ENCODE measurements around the gene MYH15.

- TF ChIP-seq POLR2A (IDR thresholded peaks at IDR 0.05): no peak
- peak in 1 of 5 experiments; percentile 19 for TF ChIP-seq CTCF (IDR thresholded peaks at IDR 0.05 in 4 of 5, conservative IDR thresholded peaks at IDR 0.05 in 1 of 5)
Observed at GRCh38 chr3:108493862-108494261, 16.5 kb downstream of the MYH15 start.

All from gastrocnemius medialis (tissue), 4 donors.